HG03108 (cell line): ENCODE measurements around the gene KRTCAP3.
"Not testable (repeated sequence)": the region's sequence is repeated elsewhere in the genome, so short reads cannot be mapped to it uniquely, and the experiment has no call there.

Experiments
- ATAC-seq: cut with Tn5 transposase; IDR thresholded peaks from one replicate; pipeline ENCODE4 v1.9.1; 2021; ENCODE audit warnings: moderate library complexity; ENCODE audit not compliant: unreplicated experiment

KRTCAP3 gene

GRCh38 chr2:27441958-27442919 is at the start of gene KRTCAP3:
Gene KRTCAP3, plus strand, starts transcription at chr2:27442381. Its CDS starts 32 bp downstream, at chr2:27442413.
- no peak for ATAC-seq

- ATAC-seq: no peak
Observed at GRCh38 chr2:27393225-27393624, 49.0 kb upstream of the KRTCAP3 start.

- ATAC-seq: no peak
Observed at GRCh38 chr2:27398962-27399361, 43.2 kb upstream of the KRTCAP3 start.

- no peak for ATAC-seq
Observed at GRCh38 chr2:27400348-27401135, 41.6 kb upstream of the KRTCAP3 start.

- no peak for ATAC-seq
Observed at GRCh38 chr2:27407798-27408491, 34.2 kb upstream of the KRTCAP3 start.

GRCh38 chr2:27408601-27409320 is 33.4 kb upstream of the KRTCAP3 start:
- peak; percentile 27 for ATAC-seq

- peak; percentile 95 for ATAC-seq
Observed at GRCh38 chr2:27409321-27410073, 32.7 kb upstream of the KRTCAP3 start, which contains the start of gene PPM1G. Gene PPM1G, minus strand, starts transcription at chr2:27409591. Its CDS starts 169 bp downstream, at chr2:27409422.

GRCh38 chr2:27412419-27413152 is 29.6 kb upstream of the KRTCAP3 start:
- ATAC-seq: no peak

GRCh38 chr2:27416151-27416550 is 26.0 kb upstream of the KRTCAP3 start:
- no peak for ATAC-seq

GRCh38 chr2:27420996-27421395 is 21.2 kb upstream of the KRTCAP3 start:
- no peak for ATAC-seq

- ATAC-seq: no peak
Observed at GRCh38 chr2:27421660-27422250, 20.4 kb upstream of the KRTCAP3 start.

GRCh38 chr2:27422958-27423357 is 19.2 kb upstream of the KRTCAP3 start:
- no peak for ATAC-seq

- ATAC-seq: not testable (repeated sequence)
Observed at GRCh38 chr2:27425039-27425438, 17.1 kb upstream of the KRTCAP3 start.

GRCh38 chr2:27427863-27428212 is 14.3 kb upstream of the KRTCAP3 start:
- ATAC-seq: no peak

- peak; percentile 88 for ATAC-seq
Observed at GRCh38 chr2:27428213-27428977, 13.8 kb upstream of the KRTCAP3 start, which contains the start of gene NRBP1. Gene NRBP1, plus strand, starts transcription at chr2:27428631. Its CDS starts 4,643 bp downstream, at chr2:27433274.

- ATAC-seq: peak; percentile 68
Observed at GRCh38 chr2:27428978-27429541, 13.1 kb upstream of the KRTCAP3 start.

GRCh38 chr2:27431395-27431794 is 10.8 kb upstream of the KRTCAP3 start:
- no peak for ATAC-seq
